T-helper 17 cell (primary cell): ENCODE results near the gene TECTA. TPM values are rescaled to one million over a fixed set of nuclear protein-coding genes. Genes with fewer than 3 reads are reported as not detected.

Experiments used
- ATAC-seq: fragments of 150-1000 bp; cut with Tn5 transposase; 2 replicates; pipeline ENCODE4 v1.10.0; 2021; ENCODE audit warnings: mild to moderate bottlenecking, moderate library complexity
- DNase-seq, 3 donors: peaks; one replicate each; pipeline versions ENCODE4 v3.0.0 to v3.0.0-alpha.2; 2020 to 2021
- H3K9me3 ChIP-seq: one replicate; pipeline ENCODE4 v1.7.0; 2013; ENCODE audit warnings: low read length, mild to moderate bottlenecking; ENCODE audit not compliant: control insufficient read depth, poor library complexity, severe bottlenecking
- H3K27ac Mint-ChIP-seq: one replicate; pipeline ENCODE4 v1.8.0; 2022; ENCODE audit warnings: mild to moderate bottlenecking, moderate library complexity, mixed read lengths
- H3K27me3 Mint-ChIP-seq: one replicate; pipeline ENCODE4 v1.8.0; 2022; ENCODE audit warnings: mixed read lengths
- H3K36me3 Mint-ChIP-seq: one replicate; pipeline ENCODE4 v1.8.0; 2022; ENCODE audit warnings: low read depth, mixed read lengths
- H3K4me1 Mint-ChIP-seq: one replicate; pipeline ENCODE4 v1.8.0; 2022; ENCODE audit warnings: mild to moderate bottlenecking, mixed read lengths
- H3K4me3 Mint-ChIP-seq: one replicate; pipeline ENCODE4 v1.8.0; 2022; ENCODE audit warnings: mild to moderate bottlenecking, moderate library complexity, mixed read lengths
- total RNA-seq, 4 donors: library from RNA in 2 of 4; stranded (reverse) in 2 of 4; gene quantifications; one replicate each; pipeline ENCODE4 v1.2.3 and lab custom pipeline; 2022 to 2026

Gene TECTA
- total RNA-seq, 2 donors from 2014 or later = 0.25 to 0.57 TPM

DNA sequence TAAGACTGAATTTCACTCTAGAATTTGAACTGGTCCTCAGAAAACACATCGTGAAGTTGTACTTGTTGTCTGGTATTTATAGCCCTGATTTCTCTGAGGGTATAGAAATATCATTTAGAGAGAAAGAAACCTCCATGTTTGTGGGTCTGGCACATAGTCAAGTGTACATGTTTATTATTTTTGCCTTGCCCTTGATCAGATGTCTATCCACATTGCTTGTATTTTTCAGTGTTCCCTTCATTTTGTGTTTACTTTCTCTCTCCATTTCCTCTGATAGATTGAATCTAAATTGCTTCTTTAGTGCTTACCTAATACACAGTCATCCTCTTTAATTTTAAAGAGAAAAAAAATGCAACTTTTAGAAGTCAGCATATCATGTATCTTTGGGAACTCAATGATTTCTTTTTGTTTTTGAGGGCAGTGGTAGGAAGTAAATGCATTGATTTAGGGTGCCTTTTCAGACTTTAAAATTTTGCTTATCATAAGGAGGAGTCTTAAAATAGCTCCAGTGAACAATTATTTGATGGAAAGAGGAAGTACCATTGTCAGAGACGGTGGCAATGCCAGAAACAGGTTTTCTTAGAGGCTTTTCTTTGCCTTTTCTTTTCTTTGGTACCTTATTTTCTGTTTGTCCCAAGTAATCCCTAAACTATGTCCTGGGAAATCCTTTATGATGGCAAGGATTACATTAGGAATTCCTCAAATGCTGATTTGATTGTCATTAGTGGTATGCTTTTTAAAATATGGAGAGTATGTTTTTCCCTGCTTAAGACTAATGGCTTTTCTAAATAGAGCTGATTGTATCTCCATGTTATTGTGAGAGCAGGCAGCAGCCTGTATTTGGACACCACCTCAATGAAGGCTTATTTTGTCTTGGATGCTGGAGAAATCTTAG, 29.8 kb upstream of the TECTA start:
- no peak for DNase-seq
- Mint-ChIP-seq H3K27ac (no peak overlapping the region), H3K36me3 (peaks cover 13% of the 10 kb centered on the region)

GRCh38 chr11:121071846-121072450, 29.1 kb upstream of the TECTA start:
- no peak for DNase-seq
- H3K4me3 Mint-ChIP-seq = no peak overlapping the region
- peaks cover 11% of the 10 kb centered on the region for H3K36me3 Mint-ChIP-seq
- H3K4me1 Mint-ChIP-seq = peaks cover 2% of the 10 kb centered on the region
- H3K9me3 ChIP-seq = no peaks in the 10 kb centered on the region
- no peak for ATAC-seq
- no peaks in the 10 kb centered on the region for H3K27me3 Mint-ChIP-seq
- no peak overlapping the region for H3K27ac Mint-ChIP-seq

More for the DNA sequence above, 29.8 kb upstream of the TECTA start:
- Mint-ChIP-seq H3K27me3 (no peaks in the 10 kb centered on the region), H3K4me3 (no peak overlapping the region), H3K4me1 (peaks cover 2% of the 10 kb centered on the region)
- no peaks in the 10 kb centered on the region for H3K9me3 ChIP-seq
- no peak for ATAC-seq

- Mint-ChIP-seq H3K36me3 (peaks cover 9% of the 10 kb centered on the region), H3K27me3 (no peaks in the 10 kb centered on the region), H3K4me1 (peaks cover 11% of the 10 kb centered on the region), H3K27ac (no peak overlapping the region), H3K4me3 (no peak overlapping the region)
- no peak for DNase-seq
- ATAC-seq = no peak
- peaks cover 2% of the 10 kb centered on the region for H3K9me3 ChIP-seq
These were observed 19.7 kb upstream of the TECTA start for GRCh38 chr11:121081321-121081720.

DNA sequence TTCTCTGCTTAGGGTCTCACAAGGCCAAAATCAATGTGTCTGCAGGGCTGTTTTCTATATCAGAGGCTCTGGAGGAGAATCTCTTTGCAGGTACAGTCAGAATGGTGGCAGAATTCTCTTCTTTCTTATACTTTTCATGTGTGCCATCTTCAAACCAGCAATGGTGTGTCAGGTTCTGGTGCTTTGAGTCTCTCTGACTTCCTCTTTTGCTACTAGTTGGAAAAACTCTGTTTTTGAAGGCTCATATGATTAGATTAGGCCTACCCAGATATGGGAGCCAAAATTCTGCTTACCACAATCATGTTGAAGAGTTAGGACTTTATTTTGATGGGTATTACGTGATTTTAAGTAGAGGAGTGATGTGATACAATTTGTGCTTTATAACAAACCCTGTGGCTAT, 18.8 kb upstream of the TECTA start:
- H3K4me3 Mint-ChIP-seq = no peak overlapping the region
- ATAC-seq = no peak
- H3K36me3 Mint-ChIP-seq = peaks cover 12% of the 10 kb centered on the region
- no peak overlapping the region for H3K27ac Mint-ChIP-seq
- DNase-seq = no peak
- H3K9me3 ChIP-seq = peaks cover 2% of the 10 kb centered on the region
- H3K27me3 Mint-ChIP-seq = no peaks in the 10 kb centered on the region
- H3K4me1 Mint-ChIP-seq = peaks cover 14% of the 10 kb centered on the region

DNA sequence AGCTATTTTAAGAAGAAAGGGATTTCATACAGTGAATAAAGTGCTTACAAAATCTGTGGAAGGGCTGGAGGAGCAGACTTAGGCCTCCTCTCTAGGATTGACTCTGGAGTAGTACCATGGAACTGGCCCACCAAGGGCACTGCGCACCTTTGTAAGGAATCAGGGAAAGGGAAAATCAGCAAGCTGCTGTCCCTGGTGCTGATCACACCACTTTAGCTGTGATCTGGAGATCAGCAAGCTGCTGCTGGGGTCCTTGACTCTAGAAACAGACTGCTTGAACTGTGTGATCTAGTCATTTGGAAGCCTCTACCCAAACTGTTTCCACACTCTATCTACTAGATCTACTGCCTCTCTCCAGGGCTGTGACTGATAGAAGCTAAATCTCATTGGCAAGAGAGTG, 18.4 kb upstream of the TECTA start:
- H3K27ac Mint-ChIP-seq = no peak overlapping the region
- peaks cover 2% of the 10 kb centered on the region for H3K9me3 ChIP-seq
- DNase-seq = no peak
- ATAC-seq = no peak
- no peak overlapping the region for H3K4me3 Mint-ChIP-seq
- H3K36me3 Mint-ChIP-seq = peaks cover 14% of the 10 kb centered on the region
- H3K4me1 Mint-ChIP-seq = peaks cover 14% of the 10 kb centered on the region
- no peaks in the 10 kb centered on the region for H3K27me3 Mint-ChIP-seq

DNA sequence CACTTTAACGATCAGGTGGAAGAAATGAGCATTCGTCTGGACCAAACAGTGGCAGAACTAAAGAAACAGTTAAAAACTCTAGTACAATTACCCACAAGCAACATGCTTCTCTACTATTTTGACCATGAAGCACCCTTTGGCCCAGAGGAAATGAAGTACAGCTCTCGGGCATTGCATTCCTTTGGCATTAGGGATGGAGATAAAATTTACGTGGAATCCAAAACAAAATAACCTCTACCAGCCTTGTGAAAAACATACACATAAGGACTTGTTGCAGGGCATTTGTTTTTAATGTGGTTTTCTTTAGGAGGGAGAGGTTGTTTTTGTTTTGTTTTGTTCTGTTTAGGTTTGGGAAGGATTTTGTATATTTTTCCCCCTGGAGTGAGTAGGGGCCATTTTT, 14.2 kb upstream of the TECTA start:
- peaks cover 14% of the 10 kb centered on the region for H3K36me3 Mint-ChIP-seq
- DNase-seq = no peak
- H3K9me3 ChIP-seq = peaks cover 2% of the 10 kb centered on the region
- no peak overlapping the region for H3K4me3 Mint-ChIP-seq
- no peak for ATAC-seq
- peaks cover 10% of the 10 kb centered on the region for H3K4me1 Mint-ChIP-seq
- H3K27ac Mint-ChIP-seq = no peak overlapping the region
- H3K27me3 Mint-ChIP-seq = no peaks in the 10 kb centered on the region

DNA sequence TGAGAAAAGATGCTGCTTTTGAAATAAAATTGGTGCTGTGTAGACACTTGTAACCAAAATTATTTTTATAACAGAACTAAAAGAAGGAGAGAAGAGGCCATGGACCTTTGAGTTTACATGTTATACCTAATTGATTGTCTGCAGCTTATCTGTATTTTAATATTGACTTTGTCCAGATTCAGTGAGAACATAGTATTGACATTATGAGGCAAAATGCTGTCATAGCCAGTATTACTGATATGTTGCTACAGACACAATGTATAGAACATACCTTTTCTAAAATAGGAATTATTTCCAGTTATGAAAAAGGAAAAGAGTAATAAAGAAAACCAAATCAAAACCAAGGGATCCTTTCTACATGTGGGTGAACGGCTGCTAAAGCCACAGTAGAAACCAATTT, 11.5 kb upstream of the TECTA start:
- ATAC-seq (no peak), DNase-seq (no peak)
- Mint-ChIP-seq H3K27me3 (no peaks in the 10 kb centered on the region), H3K36me3 (peaks cover 10% of the 10 kb centered on the region), H3K4me3 (no peak overlapping the region), H3K4me1 (peaks cover 12% of the 10 kb centered on the region), H3K27ac (no peak overlapping the region)
- no peaks in the 10 kb centered on the region for H3K9me3 ChIP-seq

DNA sequence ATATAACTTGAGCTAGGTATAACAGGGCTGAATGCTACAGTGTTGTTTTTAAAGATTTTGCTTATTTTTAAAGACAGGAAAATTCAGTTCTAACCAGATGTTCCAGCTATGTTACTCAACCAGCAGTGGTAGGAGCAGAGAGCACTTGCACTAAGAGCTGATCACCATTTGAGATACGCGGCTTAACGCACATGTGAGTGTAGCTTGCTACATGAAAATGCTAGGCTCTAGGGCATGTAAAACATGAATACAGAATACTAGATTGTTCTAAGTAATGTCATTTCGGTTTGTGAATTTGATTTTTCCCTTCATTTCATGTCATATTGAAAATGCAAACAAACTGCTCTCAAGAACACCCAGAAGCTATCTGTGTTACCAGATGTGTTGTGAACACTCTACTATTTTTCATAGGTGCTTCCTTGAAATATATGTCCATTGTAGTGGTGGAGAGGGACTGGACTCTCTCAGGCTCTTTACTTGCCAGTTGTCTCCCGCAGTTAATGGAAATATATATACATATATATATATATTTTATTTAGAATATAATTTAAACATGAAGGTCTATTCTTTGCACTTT, 10.8 kb upstream of the TECTA start:
- DNase-seq (no peak), ATAC-seq (no peak)
- H3K9me3 ChIP-seq = no peaks in the 10 kb centered on the region
- Mint-ChIP-seq H3K27me3 (no peaks in the 10 kb centered on the region), H3K27ac (no peak overlapping the region), H3K4me1 (peaks cover 12% of the 10 kb centered on the region), H3K36me3 (peaks cover 10% of the 10 kb centered on the region), H3K4me3 (no peak overlapping the region)

DNA sequence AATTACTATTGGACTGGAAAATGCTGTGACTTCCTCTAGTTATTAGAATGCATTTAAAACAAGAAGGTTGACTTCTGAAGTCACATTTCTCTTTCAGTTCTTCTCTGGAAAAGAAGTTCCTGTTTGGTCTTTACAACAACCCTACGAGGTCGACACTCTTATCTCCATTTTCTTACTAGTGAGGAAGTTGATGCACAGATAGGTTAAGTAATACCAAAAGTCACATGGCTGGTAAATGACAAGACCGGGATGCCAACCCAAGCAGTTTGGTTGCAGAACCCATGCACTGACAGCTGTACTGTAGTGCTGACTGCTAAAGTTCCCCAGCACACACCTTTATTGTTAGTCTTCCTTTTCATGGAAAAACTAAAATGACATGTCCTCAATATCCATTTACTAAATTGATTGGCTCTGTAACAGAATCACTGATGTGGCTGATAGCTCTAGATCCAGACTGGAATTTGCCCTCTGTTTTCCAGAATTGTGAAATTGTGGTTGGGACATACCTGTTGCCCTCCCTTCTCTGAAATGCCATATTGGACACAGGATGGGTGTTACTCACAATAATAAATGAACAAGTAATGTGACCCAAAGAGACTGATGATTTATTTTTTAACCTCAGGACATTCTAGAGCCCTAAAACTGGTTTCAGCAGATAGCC, 9.4 kb upstream of the TECTA start:
- DNase-seq (no peak), ATAC-seq (peak; percentile 52)
- Mint-ChIP-seq H3K36me3 (peaks cover 8% of the 10 kb centered on the region), H3K4me1 (peaks cover 10% of the 10 kb centered on the region), H3K27me3 (no peaks in the 10 kb centered on the region), H3K4me3 (no peak overlapping the region), H3K27ac (peak overlapping the region; percentile 32)
- no peaks in the 10 kb centered on the region for H3K9me3 ChIP-seq

DNA sequence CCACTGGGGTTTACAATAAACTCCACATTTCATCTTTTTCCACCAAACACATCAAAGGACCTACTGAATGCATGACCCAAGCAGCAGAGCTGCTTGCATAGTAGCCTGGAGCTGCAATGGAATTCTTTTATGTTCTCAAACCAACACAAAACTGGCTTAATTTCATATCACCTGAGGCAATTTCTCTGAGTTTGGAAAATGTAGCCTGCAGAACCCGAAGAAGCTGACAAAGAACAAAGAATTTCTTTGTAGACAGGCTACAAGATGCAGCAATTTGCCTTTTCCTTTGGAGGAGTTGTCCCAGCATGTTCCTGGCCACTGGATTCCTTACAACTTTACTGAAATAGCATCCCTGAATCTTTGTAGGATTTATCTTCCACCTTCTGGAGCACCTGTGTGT, 5.5 kb upstream of the TECTA start:
- peaks cover 7% of the 10 kb centered on the region for H3K4me1 Mint-ChIP-seq
- DNase-seq = no peak

DNA sequence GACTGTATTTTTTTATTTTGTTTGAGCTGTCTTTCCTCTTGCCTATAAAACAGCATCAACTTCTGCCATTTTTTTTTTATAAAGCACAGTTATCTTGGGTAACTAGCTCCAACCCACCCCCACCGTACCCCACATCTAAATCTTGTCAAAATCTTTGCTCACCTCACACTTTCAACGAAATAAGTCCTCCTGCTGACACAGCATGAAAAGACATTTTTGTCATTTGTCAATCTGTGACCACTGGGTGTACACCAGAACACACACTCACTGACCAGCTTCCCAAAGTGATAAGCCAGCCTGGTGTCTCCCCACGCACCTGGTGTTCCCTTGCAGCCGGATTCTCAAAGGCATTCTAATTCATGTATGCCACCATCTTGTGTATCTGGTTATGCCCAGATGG, 1.7 kb upstream of the TECTA start:
- H3K4me3 Mint-ChIP-seq = no peak overlapping the region
- H3K27ac Mint-ChIP-seq = no peak overlapping the region
- H3K36me3 Mint-ChIP-seq = peaks cover 2% of the 10 kb centered on the region
- DNase-seq (no peak), ATAC-seq (no peak)
- H3K27me3 Mint-ChIP-seq = peaks cover 9% of the 10 kb centered on the region
- H3K9me3 ChIP-seq = no peaks in the 10 kb centered on the region
- H3K4me1 Mint-ChIP-seq = no peaks in the 10 kb centered on the region

More for the DNA sequence above, 5.5 kb upstream of the TECTA start:
- no peak for ATAC-seq
- Mint-ChIP-seq H3K4me3 (no peak overlapping the region), H3K27ac (no peak overlapping the region), H3K36me3 (no peaks in the 10 kb centered on the region), H3K27me3 (no peaks in the 10 kb centered on the region)
- no peaks in the 10 kb centered on the region for H3K9me3 ChIP-seq

DNA sequence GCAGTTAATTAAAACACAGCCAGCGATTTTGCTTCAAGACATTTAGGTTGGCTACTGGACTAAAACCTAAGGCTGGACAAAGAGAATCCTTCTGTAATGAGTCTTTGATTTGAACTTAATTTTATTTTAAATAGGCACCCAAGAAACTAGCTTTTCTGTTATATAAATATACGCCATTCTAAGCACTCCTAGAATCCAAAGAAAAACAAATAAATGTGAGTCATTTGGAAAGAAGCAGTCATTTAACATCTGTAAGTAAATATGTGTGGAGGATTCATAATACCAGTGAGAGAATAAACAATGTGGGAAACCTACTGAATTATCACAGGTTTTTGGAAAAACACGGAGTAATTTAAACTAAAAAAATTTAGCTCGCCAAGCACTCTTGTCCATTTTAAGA, 1.2 kb upstream of the TECTA start:
- no peak for DNase-seq
- ATAC-seq = no peak
- no peaks in the 10 kb centered on the region for H3K4me1 Mint-ChIP-seq
- peaks cover 4% of the 10 kb centered on the region for H3K36me3 Mint-ChIP-seq
- peaks cover 14% of the 10 kb centered on the region for H3K27me3 Mint-ChIP-seq
- no peak overlapping the region for H3K4me3 Mint-ChIP-seq
- H3K9me3 ChIP-seq = no peaks in the 10 kb centered on the region
- H3K27ac Mint-ChIP-seq = no peak overlapping the region

DNA sequence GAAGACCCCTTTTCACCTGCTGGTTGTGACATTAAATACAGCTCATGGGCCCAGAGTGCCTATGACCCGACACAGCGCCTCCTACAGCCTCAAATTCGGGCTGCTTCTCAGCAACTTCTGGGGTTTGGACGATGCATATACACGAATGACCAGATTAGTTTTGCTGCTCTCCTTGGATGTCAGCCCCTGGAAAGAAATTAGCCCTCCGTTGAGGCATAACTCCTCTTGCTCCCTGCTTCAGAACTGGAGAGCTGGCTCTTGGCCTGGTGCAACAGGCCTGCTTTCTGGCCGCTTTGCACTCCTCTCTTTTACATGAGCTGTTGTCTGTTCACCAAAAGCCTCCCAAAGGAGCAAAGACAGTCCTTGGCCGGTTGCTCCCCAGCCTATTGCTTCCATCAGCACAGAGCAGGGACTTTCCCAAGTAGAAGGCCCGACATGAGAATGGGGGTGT, 3.3 kb downstream of the TECTA start:
- DNase-seq = no peak
- Mint-ChIP-seq H3K4me3 (no peak overlapping the region), H3K4me1 (no peaks in the 10 kb centered on the region)

More for the DNA sequence above, 3.3 kb downstream of the TECTA start:
- no peaks in the 10 kb centered on the region for H3K9me3 ChIP-seq
- Mint-ChIP-seq H3K36me3 (peaks cover 9% of the 10 kb centered on the region), H3K27me3 (peaks cover 14% of the 10 kb centered on the region), H3K27ac (no peak overlapping the region)
- ATAC-seq = no peak
